ENCODE measurements around the gene VEGFA. TPM values are rescaled to one million over a fixed set of nuclear protein-coding genes. Genes with fewer than 3 reads are reported as not detected.

The VEGFA gene
- total and polyA plus RNA-seq, 2 of the 8 experiments (the other 6 are each of a cell fraction or from before 2014, with no cell fraction given), result 42.2 to 58.5 TPM

- TF ChIP-seq, protein P1, sequence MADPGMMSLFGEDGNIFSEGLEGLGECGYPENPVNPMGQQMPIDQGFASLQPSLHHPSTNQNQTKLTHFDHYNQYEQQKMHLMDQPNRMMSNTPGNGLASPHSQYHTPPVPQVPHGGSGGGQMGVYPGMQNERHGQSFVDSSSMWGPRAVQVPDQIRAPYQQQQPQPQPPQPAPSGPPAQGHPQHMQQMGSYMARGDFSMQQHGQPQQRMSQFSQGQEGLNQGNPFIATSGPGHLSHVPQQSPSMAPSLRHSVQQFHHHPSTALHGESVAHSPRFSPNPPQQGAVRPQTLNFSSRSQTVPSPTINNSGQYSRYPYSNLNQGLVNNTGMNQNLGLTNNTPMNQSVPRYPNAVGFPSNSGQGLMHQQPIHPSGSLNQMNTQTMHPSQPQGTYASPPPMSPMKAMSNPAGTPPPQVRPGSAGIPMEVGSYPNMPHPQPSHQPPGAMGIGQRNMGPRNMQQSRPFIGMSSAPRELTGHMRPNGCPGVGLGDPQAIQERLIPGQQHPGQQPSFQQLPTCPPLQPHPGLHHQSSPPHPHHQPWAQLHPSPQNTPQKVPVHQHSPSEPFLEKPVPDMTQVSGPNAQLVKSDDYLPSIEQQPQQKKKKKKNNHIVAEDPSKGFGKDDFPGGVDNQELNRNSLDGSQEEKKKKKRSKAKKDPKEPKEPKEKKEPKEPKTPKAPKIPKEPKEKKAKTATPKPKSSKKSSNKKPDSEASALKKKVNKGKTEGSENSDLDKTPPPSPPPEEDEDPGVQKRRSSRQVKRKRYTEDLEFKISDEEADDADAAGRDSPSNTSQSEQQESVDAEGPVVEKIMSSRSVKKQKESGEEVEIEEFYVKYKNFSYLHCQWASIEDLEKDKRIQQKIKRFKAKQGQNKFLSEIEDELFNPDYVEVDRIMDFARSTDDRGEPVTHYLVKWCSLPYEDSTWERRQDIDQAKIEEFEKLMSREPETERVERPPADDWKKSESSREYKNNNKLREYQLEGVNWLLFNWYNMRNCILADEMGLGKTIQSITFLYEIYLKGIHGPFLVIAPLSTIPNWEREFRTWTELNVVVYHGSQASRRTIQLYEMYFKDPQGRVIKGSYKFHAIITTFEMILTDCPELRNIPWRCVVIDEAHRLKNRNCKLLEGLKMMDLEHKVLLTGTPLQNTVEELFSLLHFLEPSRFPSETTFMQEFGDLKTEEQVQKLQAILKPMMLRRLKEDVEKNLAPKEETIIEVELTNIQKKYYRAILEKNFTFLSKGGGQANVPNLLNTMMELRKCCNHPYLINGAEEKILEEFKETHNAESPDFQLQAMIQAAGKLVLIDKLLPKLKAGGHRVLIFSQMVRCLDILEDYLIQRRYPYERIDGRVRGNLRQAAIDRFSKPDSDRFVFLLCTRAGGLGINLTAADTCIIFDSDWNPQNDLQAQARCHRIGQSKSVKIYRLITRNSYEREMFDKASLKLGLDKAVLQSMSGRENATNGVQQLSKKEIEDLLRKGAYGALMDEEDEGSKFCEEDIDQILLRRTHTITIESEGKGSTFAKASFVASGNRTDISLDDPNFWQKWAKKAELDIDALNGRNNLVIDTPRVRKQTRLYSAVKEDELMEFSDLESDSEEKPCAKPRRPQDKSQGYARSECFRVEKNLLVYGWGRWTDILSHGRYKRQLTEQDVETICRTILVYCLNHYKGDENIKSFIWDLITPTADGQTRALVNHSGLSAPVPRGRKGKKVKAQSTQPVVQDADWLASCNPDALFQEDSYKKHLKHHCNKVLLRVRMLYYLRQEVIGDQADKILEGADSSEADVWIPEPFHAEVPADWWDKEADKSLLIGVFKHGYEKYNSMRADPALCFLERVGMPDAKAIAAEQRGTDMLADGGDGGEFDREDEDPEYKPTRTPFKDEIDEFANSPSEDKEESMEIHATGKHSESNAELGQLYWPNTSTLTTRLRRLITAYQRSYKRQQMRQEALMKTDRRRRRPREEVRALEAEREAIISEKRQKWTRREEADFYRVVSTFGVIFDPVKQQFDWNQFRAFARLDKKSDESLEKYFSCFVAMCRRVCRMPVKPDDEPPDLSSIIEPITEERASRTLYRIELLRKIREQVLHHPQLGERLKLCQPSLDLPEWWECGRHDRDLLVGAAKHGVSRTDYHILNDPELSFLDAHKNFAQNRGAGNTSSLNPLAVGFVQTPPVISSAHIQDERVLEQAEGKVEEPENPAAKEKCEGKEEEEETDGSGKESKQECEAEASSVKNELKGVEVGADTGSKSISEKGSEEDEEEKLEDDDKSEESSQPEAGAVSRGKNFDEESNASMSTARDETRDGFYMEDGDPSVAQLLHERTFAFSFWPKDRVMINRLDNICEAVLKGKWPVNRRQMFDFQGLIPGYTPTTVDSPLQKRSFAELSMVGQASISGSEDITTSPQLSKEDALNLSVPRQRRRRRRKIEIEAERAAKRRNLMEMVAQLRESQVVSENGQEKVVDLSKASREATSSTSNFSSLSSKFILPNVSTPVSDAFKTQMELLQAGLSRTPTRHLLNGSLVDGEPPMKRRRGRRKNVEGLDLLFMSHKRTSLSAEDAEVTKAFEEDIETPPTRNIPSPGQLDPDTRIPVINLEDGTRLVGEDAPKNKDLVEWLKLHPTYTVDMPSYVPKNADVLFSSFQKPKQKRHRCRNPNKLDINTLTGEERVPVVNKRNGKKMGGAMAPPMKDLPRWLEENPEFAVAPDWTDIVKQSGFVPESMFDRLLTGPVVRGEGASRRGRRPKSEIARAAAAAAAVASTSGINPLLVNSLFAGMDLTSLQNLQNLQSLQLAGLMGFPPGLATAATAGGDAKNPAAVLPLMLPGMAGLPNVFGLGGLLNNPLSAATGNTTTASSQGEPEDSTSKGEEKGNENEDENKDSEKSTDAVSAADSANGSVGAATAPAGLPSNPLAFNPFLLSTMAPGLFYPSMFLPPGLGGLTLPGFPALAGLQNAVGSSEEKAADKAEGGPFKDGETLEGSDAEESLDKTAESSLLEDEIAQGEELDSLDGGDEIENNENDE (IDR thresholded peaks at IDR 0.05; ENCODE audit: insufficient replicate concordance, low read length), result no peak
- TF ChIP-seq SP1 (IDR thresholded peaks at IDR 0.05; ENCODE audit: low read depth, low read length), result no peak
- no peak for TF ChIP-seq HDAC2 (IDR thresholded peaks at IDR 0.05; ENCODE audit: borderline replicate concordance in 1 of 2, low read depth in 2 of 2, low read length in 2 of 2)
- no peak for TF ChIP-seq CEBPB (IDR thresholded peaks at IDR 0.05; ENCODE audit: low read depth, low read length)
Measured at GRCh38 chr6:43746613-43747102, 23.4 kb upstream of the VEGFA start (continued).
